Measurements from ENCODE around the gene GPR63. TPM values are rescaled to one million over a fixed set of nuclear protein-coding genes. Genes with fewer than 3 reads are reported as not detected.

Gene GPR63
- total and polyA plus RNA-seq, 2 of the 4 experiments (the other 2 are of a cell fraction): 0.36 to 0.44 TPM

DNA sequence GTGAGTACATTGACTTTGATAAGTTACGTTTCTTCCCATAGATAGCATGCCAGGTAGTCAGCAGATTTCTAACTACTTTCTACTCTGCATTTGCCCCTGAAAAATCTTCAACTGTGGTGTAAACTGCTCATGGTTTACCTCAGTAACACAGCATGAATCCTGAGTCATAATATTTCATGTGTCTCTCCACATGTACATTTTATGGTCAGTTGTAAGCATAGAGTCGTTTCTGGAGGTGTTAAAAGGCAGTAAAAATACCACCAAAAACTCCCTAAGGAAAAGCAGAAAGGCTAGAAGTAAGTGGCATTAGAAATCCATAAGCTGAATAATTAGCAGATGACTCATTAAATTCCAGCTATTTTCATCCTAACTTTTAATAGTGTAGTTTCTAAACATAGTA lies 4.1 kb upstream of the GPR63 start:
- H2BK120ac ChIP-seq (ENCODE audit: low read depth, low read length): no peak overlapping the region
- H3K4me2 ChIP-seq (ENCODE audit: low read depth, low read length): no peak overlapping the region
- no peak overlapping the region for H3K14ac ChIP-seq (replicated peaks; ENCODE audit: low read depth, low read length)
- dilution Hi-C loops (cut with HindIII; ENCODE audit: low sequenced_read_pairs, unreplicated experiment) (no loop called here), in situ Hi-C loops (cut with MboI; ENCODE audit: low sequenced_read_pairs) (no loop called here), intact Hi-C loops (cut with micrococcal nuclease) (no loop called here)
- H3K79me1 ChIP-seq (ENCODE audit: low read depth in 1 of 2, low read length in 2 of 2): 0 out of 4 replicates have a peak, but pooled peaks cover 0 to 3% of the 10 kb centered on the region in 2 experiments
- DNase-seq (no peak), ATAC-seq (ENCODE audit: low read depth) (no peak)
- no peak overlapping the region for H3K4ac ChIP-seq (ENCODE audit: low read depth, low read length)
- H2BK5ac ChIP-seq (ENCODE audit: low read depth, low read length, poor library complexity, severe bottlenecking): no peak overlapping the region
- no peak overlapping the region for H2AFZ ChIP-seq (replicated peaks; ENCODE audit: low read length, poor library complexity)
- no peak overlapping the region for H2BK15ac ChIP-seq (ENCODE audit: low read depth, low read length)
- TF ChIP-seq RAD21 (IDR thresholded peaks at IDR 0.05; ENCODE audit: low read length): no peak
- TF ChIP-seq MAFK (IDR thresholded peaks at IDR 0.05; ENCODE audit: low read depth, low read length): no peak
- no peak for TF ChIP-seq CEBPB (IDR thresholded peaks at IDR 0.05; ENCODE audit: low read depth, low read length)
- no peak for TF ChIP-seq POLR2A (IDR thresholded peaks at IDR 0.05; ENCODE audit: low read depth, low read length)
- TF ChIP-seq MAZ (IDR thresholded peaks at IDR 0.05; ENCODE audit: borderline replicate concordance, low read depth, low read length): no peak
- TF ChIP-seq FOS (IDR thresholded peaks at IDR 0.05; ENCODE audit: low read depth, low read length): no peak
- TF ChIP-seq, protein P1, sequence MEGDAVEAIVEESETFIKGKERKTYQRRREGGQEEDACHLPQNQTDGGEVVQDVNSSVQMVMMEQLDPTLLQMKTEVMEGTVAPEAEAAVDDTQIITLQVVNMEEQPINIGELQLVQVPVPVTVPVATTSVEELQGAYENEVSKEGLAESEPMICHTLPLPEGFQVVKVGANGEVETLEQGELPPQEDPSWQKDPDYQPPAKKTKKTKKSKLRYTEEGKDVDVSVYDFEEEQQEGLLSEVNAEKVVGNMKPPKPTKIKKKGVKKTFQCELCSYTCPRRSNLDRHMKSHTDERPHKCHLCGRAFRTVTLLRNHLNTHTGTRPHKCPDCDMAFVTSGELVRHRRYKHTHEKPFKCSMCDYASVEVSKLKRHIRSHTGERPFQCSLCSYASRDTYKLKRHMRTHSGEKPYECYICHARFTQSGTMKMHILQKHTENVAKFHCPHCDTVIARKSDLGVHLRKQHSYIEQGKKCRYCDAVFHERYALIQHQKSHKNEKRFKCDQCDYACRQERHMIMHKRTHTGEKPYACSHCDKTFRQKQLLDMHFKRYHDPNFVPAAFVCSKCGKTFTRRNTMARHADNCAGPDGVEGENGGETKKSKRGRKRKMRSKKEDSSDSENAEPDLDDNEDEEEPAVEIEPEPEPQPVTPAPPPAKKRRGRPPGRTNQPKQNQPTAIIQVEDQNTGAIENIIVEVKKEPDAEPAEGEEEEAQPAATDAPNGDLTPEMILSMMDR (conservative IDR thresholded peaks at IDR 0.05; ENCODE audit: low read depth, low read length): no peak
- TF ChIP-seq MXI1 (IDR thresholded peaks at IDR 0.05; ENCODE audit: borderline replicate concordance, low read depth, low read length): no peak
- H3K4me1 ChIP-seq (ENCODE audit: control insufficient read depth, insufficient read depth, low read length): no peaks in the 10 kb centered on the region
- ChIA-PET POLR2A (ENCODE audit: unreplicated experiment) (no interaction called here), CTCF (no interaction called here)
- BruUV-seq (replicated peaks): no TSS peak
- H3K9me3 ChIP-seq (ENCODE audit: control insufficient read depth, insufficient read depth, low read length): no peaks in the 10 kb centered on the region
- H4K20me1 ChIP-seq (ENCODE audit: insufficient read depth, low read length): no peaks in the 10 kb centered on the region
- WGBS, 2 experiments (ENCODE audit: extremely low coverage in 2 of 2, insufficient read length in 1 of 2): no CpG with 5 or more reads among the region's 2 CpGs
- H3K9ac ChIP-seq (ENCODE audit: low read depth, low read length): no peak overlapping the region
- no peak overlapping the region for H4K5ac ChIP-seq (ENCODE audit: low read depth, low read length)
- H4K8ac ChIP-seq (ENCODE audit: low read depth in 2 of 2, low read length in 2 of 2): no peak overlapping the region
- H3K56ac ChIP-seq (ENCODE audit: extremely low read depth, insufficient read depth, low read length): no peak overlapping the region
- no peak overlapping the region for H2AK5ac ChIP-seq (ENCODE audit: low read depth, low read length)
- no peak overlapping the region for H3K18ac ChIP-seq (ENCODE audit: low read depth, low read length)
- no peak overlapping the region for H2BK20ac ChIP-seq (ENCODE audit: low read depth, low read length)
- H3K36me3 ChIP-seq (ENCODE audit: control insufficient read depth, insufficient read depth, low read length): no peaks in the 10 kb centered on the region
- H3K27ac ChIP-seq (ENCODE audit: insufficient read depth, low read length): no peak overlapping the region
- H4K91ac ChIP-seq (ENCODE audit: insufficient read depth, low read depth, low read length): no peak overlapping the region
- no peak overlapping the region for H3K23ac ChIP-seq (ENCODE audit: low read depth, low read length)
- no peak overlapping the region for H3K4me3 ChIP-seq (ENCODE audit: insufficient read depth, low read depth, low read length)
- H2AK9ac ChIP-seq (replicated peaks; ENCODE audit: low read depth, low read length, poor library complexity): no peak overlapping the region
- H3K27me3 ChIP-seq (ENCODE audit: control insufficient read depth, insufficient read depth, low read length): peaks cover 8% of the 10 kb centered on the region; the same call in 1 of the 2 replicates
- H3K9me1 ChIP-seq (ENCODE audit: insufficient read depth, low read length): no peaks in the 10 kb centered on the region
